Measurements from ENCODE around the gene PIK3CG. TPM values are rescaled to one million over a fixed set of nuclear protein-coding genes. Genes with fewer than 3 reads are reported as not detected.
"Not testable (repeated sequence)": the region's sequence is repeated elsewhere in the genome, so short reads cannot be mapped to it uniquely, and the experiment has no call there.

Gene PIK3CG
- total and polyA plus RNA-seq, 10 of the 15 experiments (the other 5 are each of a cell fraction or from before 2014, with no cell fraction given), result 0.79 to 7.6 (median 5.2) TPM

DNA sequence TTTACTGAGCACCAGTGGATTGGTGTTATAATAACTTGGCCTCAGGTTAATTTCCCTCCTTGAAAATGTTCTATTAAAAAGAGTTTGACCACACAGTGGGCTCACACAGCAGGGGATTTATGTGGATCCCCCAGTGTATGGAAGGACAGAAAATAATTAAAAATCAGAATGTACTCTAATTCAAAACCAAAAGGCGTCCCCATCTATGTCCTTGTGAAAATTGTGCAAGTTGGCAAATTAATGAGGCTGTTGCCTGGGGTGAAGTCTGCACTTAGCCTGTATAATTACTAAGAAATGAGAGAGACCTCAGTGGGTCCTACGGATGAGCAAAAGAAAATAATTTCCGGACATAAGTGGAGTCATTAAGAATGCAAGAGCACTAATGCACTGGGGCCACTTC, 31.1 kb downstream of the PIK3CG start (continued):
- TF ChIP-seq ELK1 (IDR thresholded peaks at IDR 0.05; ENCODE audit: low read depth, low read length), result no peak
- no peak for TF ChIP-seq NR2C1 (IDR thresholded peaks at IDR 0.05)
- no peak for TF ChIP-seq SPI1 (IDR thresholded peaks at IDR 0.05; ENCODE audit: borderline replicate concordance, insufficient read depth, low read depth, low read length)
- no peak for TF ChIP-seq EED (IDR thresholded peaks at IDR 0.05; ENCODE audit: low read depth)

GRCh38 chr7:106897553-106897952, 32.5 kb downstream of the PIK3CG start:
- POLR2A ChIA-PET, result not testable (repeated sequence)

DNA sequence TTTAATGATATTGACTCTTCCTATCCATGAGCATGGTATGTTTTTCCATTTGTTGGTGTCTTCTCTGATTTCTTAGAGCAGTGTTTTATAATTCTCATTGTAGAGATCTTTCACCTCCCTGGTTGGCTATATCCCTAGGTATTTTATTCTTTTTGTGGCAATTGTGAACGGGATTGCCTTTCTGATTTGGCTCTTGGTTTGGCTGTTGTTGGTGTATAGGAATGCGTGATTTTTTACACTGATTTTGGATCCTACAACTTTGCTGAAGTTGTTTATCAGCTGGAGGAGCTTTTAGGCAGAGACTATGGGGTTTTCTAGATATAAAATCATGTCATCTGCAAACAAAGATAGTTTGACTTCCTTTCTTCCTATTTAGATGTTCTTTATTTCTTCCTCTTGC, 33.9 kb downstream of the PIK3CG start:
- FAIRE-seq; H3K4me2 ChIP-seq (ENCODE audit: control insufficient read depth, insufficient read depth); BruUV-seq (replicated peaks); H4K20me1 ChIP-seq (ENCODE audit: control insufficient read depth, insufficient read depth); H3K9me3 ChIP-seq (replicated peaks; ENCODE audit: control insufficient read depth, insufficient read depth, low read length); H2AFZ ChIP-seq (ENCODE audit: control insufficient read depth, low read depth, low read length); CTCF ChIA-PET; SMC1A ChIA-PET (ENCODE audit: uncharacterized antibody, unreplicated experiment); RAD21 ChIA-PET (ENCODE audit: unreplicated experiment); H3K27me3 ChIP-seq (replicated peaks in 1 of 2; ENCODE audit: control insufficient read depth in 2 of 2, insufficient read depth in 2 of 2, low read length in 1 of 2); H3K79me2 ChIP-seq (ENCODE audit: control insufficient read depth, insufficient read depth, low read length); H3K4me3 ChIP-seq; H3K9ac ChIP-seq (ENCODE audit: control insufficient read depth, insufficient read depth, low read length); H3K27ac ChIP-seq (ENCODE audit: control insufficient read depth, insufficient read depth); in situ Hi-C loops (cut with MboI); intact Hi-C loops (cut with micrococcal nuclease; ENCODE audit: unreplicated experiment); ATAC-seq; POLR2A ChIA-PET; H3K36me3 ChIP-seq (ENCODE audit: control insufficient read depth in 2 of 2, insufficient read depth in 2 of 2, low read length in 1 of 2); DNase-seq (ENCODE audit: low read depth, low spot score): not testable (repeated sequence)
- peaks cover 12% of the 10 kb centered on the region for H3K4me1 ChIP-seq (ENCODE audit: control insufficient read depth, insufficient read depth, low read length)
- WGBS (ENCODE audit: insufficient coverage, insufficient replicate concordance, low lambda C conversion rate, missing lambda C conversion rate), result 79% methylated on average over 2 of the region's 2 CpGs

More at GRCh38 chr7:106897553-106897952, 32.5 kb downstream of the PIK3CG start:
- H2AFZ ChIP-seq (ENCODE audit: control insufficient read depth, low read depth, low read length); H3K79me2 ChIP-seq (ENCODE audit: control insufficient read depth, insufficient read depth, low read length); H3K4me3 ChIP-seq; H3K36me3 ChIP-seq (ENCODE audit: control insufficient read depth in 2 of 2, insufficient read depth in 2 of 2, low read length in 1 of 2); intact Hi-C loops (cut with micrococcal nuclease; ENCODE audit: unreplicated experiment); SMC1A ChIA-PET (ENCODE audit: uncharacterized antibody, unreplicated experiment); H4K20me1 ChIP-seq (ENCODE audit: control insufficient read depth, insufficient read depth); H3K9me3 ChIP-seq (replicated peaks; ENCODE audit: control insufficient read depth, insufficient read depth, low read length); DNase-seq (ENCODE audit: low read depth, low spot score); ATAC-seq; FAIRE-seq; H3K27me3 ChIP-seq (replicated peaks in 1 of 2; ENCODE audit: control insufficient read depth in 2 of 2, insufficient read depth in 2 of 2, low read length in 1 of 2); in situ Hi-C loops (cut with MboI); RAD21 ChIA-PET (ENCODE audit: unreplicated experiment); BruUV-seq (replicated peaks); H3K4me2 ChIP-seq (ENCODE audit: control insufficient read depth, insufficient read depth); CTCF ChIA-PET; H3K9ac ChIP-seq (ENCODE audit: control insufficient read depth, insufficient read depth, low read length); H3K27ac ChIP-seq (ENCODE audit: control insufficient read depth, insufficient read depth): not testable (repeated sequence)
- 62% methylated on average over 3 of the region's 3 CpGs for WGBS (ENCODE audit: insufficient coverage, insufficient replicate concordance, low lambda C conversion rate, missing lambda C conversion rate)
- peaks cover 12% of the 10 kb centered on the region for H3K4me1 ChIP-seq (ENCODE audit: control insufficient read depth, insufficient read depth, low read length)
